ENCODE data around the gene C19orf47. TPM values are rescaled to one million over a fixed set of nuclear protein-coding genes. Genes with fewer than 3 reads are reported as not detected.

C19orf47 gene
- total and polyA plus RNA-seq, 2 donors (not counting 3 experiments of a cell fraction or from before 2014, with no cell fraction given): 16.4 to 27.0 TPM

DNA sequence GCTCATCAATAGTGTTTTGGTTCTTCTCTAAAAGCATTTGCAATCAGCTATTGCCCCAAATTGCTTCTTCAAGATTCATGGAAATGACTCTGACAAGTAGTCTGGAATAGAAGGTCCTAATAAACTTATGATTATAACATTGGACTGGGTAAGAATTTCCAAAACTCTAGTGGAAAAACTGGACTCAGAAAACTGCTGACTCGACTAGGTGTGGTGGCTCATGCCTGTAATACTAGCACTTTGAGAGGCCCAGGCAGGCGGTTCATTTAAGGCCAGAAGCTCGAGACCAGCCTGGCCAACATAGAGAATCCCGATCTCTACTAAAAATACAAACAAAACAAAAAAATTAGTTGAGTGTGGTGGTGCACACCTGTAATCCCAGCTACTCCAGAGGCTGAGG is 47.5 kb downstream of the C19orf47 start:
- no peak overlapping the region for H2AFZ ChIP-seq (ENCODE audit: low read depth, low read length)
- no peaks in the 10 kb centered on the region for H3K79me2 ChIP-seq (ENCODE audit: control insufficient read depth, insufficient read depth, low read length)
- H4K20me1 ChIP-seq (replicated peaks; ENCODE audit: control insufficient read depth, extremely low read depth, insufficient read depth, low read length): no peaks in the 10 kb centered on the region
- no peaks in the 10 kb centered on the region for H3K4me1 ChIP-seq (ENCODE audit: control insufficient read depth, extremely low read depth, insufficient read depth, low read length)
- no peaks in the 10 kb centered on the region for H3K36me3 ChIP-seq (ENCODE audit: control insufficient read depth in 2 of 2, extremely low read depth in 1 of 2, insufficient read depth in 2 of 2, low read length in 2 of 2)
- no peaks in the 10 kb centered on the region for H3K9me3 ChIP-seq (replicated peaks; ENCODE audit: control insufficient read depth, insufficient read depth, low read length)
- CTCF ChIA-PET: interaction anchor here (1.0 kb wide), 1 partner anchor 302 kb away, joined by 3 read pairs; no protein-coding TSS in a partner anchor
- FAIRE-seq (peak; percentile 42), DNase-seq (ENCODE audit: low read depth, low spot score) (no peak)
- TF ChIP-seq FOS (IDR thresholded peaks at IDR 0.05; ENCODE audit: borderline replicate concordance, insufficient read depth, low read length): no peak
- TF ChIP-seq POLR2AphosphoS5 (IDR thresholded peaks at IDR 0.05; ENCODE audit: insufficient read depth, low read depth, low read length): no peak
- intact Hi-C loops (cut with micrococcal nuclease): no loop called here
- POLR2A ChIA-PET: no interaction called here
- H3K27ac ChIP-seq (ENCODE audit: insufficient read depth, low read depth, low read length): no peak overlapping the region
- H3K9ac ChIP-seq (replicated peaks; ENCODE audit: extremely low read depth, insufficient read depth, low read length): no peak overlapping the region
- no peak overlapping the region for H3K4me2 ChIP-seq (ENCODE audit: insufficient read depth, low read length)
- H3K4me3 ChIP-seq (replicated peaks in 1 of 3; ENCODE audit: insufficient read depth in 1 of 3, low read depth in 1 of 3, low read length in 3 of 3): no peak overlapping the region
- dilution Hi-C loops (cut with MboI; ENCODE audit: extremely low pct_ligation_motif_present, low sequenced_read_pairs): no loop called here
- no peaks in the 10 kb centered on the region for H3K9me1 ChIP-seq (replicated peaks; ENCODE audit: control insufficient read depth, extremely low read depth, insufficient read depth, low read length)
- no peaks in the 10 kb centered on the region for H3K27me3 ChIP-seq (ENCODE audit: control insufficient read depth in 2 of 2, insufficient read depth in 2 of 2, low read length in 2 of 2)
- no TSS peak for BruUV-seq (replicated peaks)

DNA sequence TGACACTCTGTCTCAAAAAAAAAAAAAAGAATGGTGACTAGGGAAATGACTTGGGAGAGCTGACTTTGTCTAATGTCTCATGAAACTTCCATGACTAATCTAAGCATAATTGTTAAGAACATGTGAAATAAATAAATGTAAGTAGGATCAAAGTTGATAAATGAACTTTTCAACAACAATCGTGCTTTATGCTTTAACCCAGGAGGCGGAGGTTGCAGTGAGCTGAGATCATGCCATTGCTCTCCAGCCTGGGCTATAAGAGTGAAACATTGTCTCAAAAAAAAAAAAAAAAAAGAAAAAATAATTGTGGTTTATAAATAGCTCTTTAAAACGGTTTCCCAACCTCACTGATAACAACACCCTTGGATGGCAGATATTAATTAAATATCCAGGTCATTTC is 50.2 kb downstream of the C19orf47 start:
- intact Hi-C loops (cut with micrococcal nuclease): no loop called here
- ChIA-PET CTCF (interaction anchor here (0.6 to 2.0 kb wide), 7 partner anchors 7 to 1732 kb away, joined by 3 to 11 read pairs (median 3); no protein-coding TSS in a partner anchor), POLR2A (no interaction called here)
- dilution Hi-C loops (cut with MboI; ENCODE audit: extremely low pct_ligation_motif_present, low sequenced_read_pairs): no loop called here
- H2AFZ ChIP-seq (ENCODE audit: low read depth, low read length): no peak overlapping the region
- H3K27me3 ChIP-seq (ENCODE audit: control insufficient read depth in 2 of 2, insufficient read depth in 2 of 2, low read length in 2 of 2): no peaks in the 10 kb centered on the region
- no peaks in the 10 kb centered on the region for H3K4me1 ChIP-seq (ENCODE audit: control insufficient read depth, extremely low read depth, insufficient read depth, low read length)
- H3K4me2 ChIP-seq (ENCODE audit: insufficient read depth, low read length): no peak overlapping the region
- H3K4me3 ChIP-seq (replicated peaks in 1 of 3; ENCODE audit: insufficient read depth in 1 of 3, low read depth in 1 of 3, low read length in 3 of 3): no peak overlapping the region
- DNase-seq (ENCODE audit: low read depth, low spot score) (no peak), FAIRE-seq (no peak)
- no peaks in the 10 kb centered on the region for H3K36me3 ChIP-seq (ENCODE audit: control insufficient read depth in 2 of 2, extremely low read depth in 1 of 2, insufficient read depth in 2 of 2, low read length in 2 of 2)
- no TSS peak for BruUV-seq (replicated peaks)
- no peaks in the 10 kb centered on the region for H3K79me2 ChIP-seq (ENCODE audit: control insufficient read depth, insufficient read depth, low read length)
- TF ChIP-seq, protein P1, sequence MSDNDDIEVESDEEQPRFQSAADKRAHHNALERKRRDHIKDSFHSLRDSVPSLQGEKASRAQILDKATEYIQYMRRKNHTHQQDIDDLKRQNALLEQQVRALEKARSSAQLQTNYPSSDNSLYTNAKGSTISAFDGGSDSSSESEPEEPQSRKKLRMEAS (IDR thresholded peaks at IDR 0.05; ENCODE audit: insufficient read depth, insufficient read length): no peak
- TF ChIP-seq POLR2A (IDR thresholded peaks at IDR 0.05; ENCODE audit: low read depth, low read length) (no peak), JUN (IDR thresholded peaks at IDR 0.05; ENCODE audit: borderline replicate concordance, insufficient read depth, insufficient read length, low read depth) (no peak), FOS (IDR thresholded peaks at IDR 0.05; ENCODE audit: borderline replicate concordance, insufficient read depth, low read length) (no peak), MYC (IDR thresholded peaks at IDR 0.05; ENCODE audit: low read depth, low read length) (no peak), EZH2 (IDR thresholded peaks at IDR 0.05; ENCODE audit: borderline replicate concordance, low read depth, low read length, severe bottlenecking) (no peak), GATA2 (IDR thresholded peaks at IDR 0.05; ENCODE audit: insufficient read depth, insufficient read length, low read depth, low read length) (no peak), POLR2AphosphoS5 (IDR thresholded peaks at IDR 0.05; ENCODE audit: insufficient read depth, low read depth, low read length) (no peak)
- TF ChIP-seq, protein P2, sequence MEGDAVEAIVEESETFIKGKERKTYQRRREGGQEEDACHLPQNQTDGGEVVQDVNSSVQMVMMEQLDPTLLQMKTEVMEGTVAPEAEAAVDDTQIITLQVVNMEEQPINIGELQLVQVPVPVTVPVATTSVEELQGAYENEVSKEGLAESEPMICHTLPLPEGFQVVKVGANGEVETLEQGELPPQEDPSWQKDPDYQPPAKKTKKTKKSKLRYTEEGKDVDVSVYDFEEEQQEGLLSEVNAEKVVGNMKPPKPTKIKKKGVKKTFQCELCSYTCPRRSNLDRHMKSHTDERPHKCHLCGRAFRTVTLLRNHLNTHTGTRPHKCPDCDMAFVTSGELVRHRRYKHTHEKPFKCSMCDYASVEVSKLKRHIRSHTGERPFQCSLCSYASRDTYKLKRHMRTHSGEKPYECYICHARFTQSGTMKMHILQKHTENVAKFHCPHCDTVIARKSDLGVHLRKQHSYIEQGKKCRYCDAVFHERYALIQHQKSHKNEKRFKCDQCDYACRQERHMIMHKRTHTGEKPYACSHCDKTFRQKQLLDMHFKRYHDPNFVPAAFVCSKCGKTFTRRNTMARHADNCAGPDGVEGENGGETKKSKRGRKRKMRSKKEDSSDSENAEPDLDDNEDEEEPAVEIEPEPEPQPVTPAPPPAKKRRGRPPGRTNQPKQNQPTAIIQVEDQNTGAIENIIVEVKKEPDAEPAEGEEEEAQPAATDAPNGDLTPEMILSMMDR (IDR thresholded peaks at IDR 0.05; ENCODE audit: extremely low read depth in 1 of 2, insufficient read depth in 1 of 2, low read depth in 1 of 2, low read length in 2 of 2): no peak
- no peak overlapping the region for H3K27ac ChIP-seq (ENCODE audit: insufficient read depth, low read depth, low read length)
- H3K9me3 ChIP-seq (replicated peaks; ENCODE audit: control insufficient read depth, insufficient read depth, low read length): no peaks in the 10 kb centered on the region
- no peaks in the 10 kb centered on the region for H3K9me1 ChIP-seq (replicated peaks; ENCODE audit: control insufficient read depth, extremely low read depth, insufficient read depth, low read length)
- no peaks in the 10 kb centered on the region for H4K20me1 ChIP-seq (replicated peaks; ENCODE audit: control insufficient read depth, extremely low read depth, insufficient read depth, low read length)
- H3K9ac ChIP-seq (replicated peaks; ENCODE audit: extremely low read depth, insufficient read depth, low read length): no peak overlapping the region

Measured in endothelial cell of umbilical vein (primary cell).